Activated naive CD4-positive, alpha-beta T cell treated with anti-CD3 and anti-CD28 coated beads, Interleukin-2, amount 10 ng/mL, durations not matched to agents 7 days and 5 days (primary cell): ENCODE measurements around the gene ADNP2.

ENCODE experiments used
- CTCF ChIA-PET: fragments of 350-600 bp; sonication (Branson Sonifier 250); formaldehyde crosslinking; loops from one replicate; lab custom pipeline; 2021; ENCODE audit warnings: antibody characterized with exemption; lab: Charles Lee
- DNase-seq: peaks from one replicate; pipeline ENCODE4 v3.0.0-alpha.2; 2020
- H3K27ac Mint-ChIP-seq: one replicate; pipeline ENCODE4 v1.8.0; 2021; ENCODE audit warnings: mild to moderate bottlenecking, moderate library complexity, mixed read lengths
- H3K27me3 Mint-ChIP-seq: one replicate; pipeline ENCODE4 v1.8.0; 2021; ENCODE audit warnings: mild to moderate bottlenecking, mixed read lengths
- H3K36me3 Mint-ChIP-seq: one replicate; pipeline ENCODE4 v1.8.0; 2021; ENCODE audit warnings: mixed read lengths
- H3K4me1 Mint-ChIP-seq: one replicate; pipeline ENCODE4 v1.8.0; 2021; ENCODE audit warnings: mixed read lengths
- H3K4me3 Mint-ChIP-seq: one replicate; pipeline ENCODE4 v1.8.0; 2021; ENCODE audit warnings: mild to moderate bottlenecking, moderate library complexity, mixed read lengths
- H3K9me3 Mint-ChIP-seq: one replicate; pipeline ENCODE4 v1.8.0; 2021; ENCODE audit warnings: mixed read lengths

ADNP2 gene

GRCh38 chr18:80108739-80109675 lies at the start of gene ADNP2:
ADNP2 (plus strand) TSS chr18:80109262; CDS start chr18:80117543, 8,281 bp downstream.
- CTCF ChIA-PET = interaction anchor here (1.1 kb wide), 1 partner anchor 49 kb away, joined by 4 read pairs; no protein-coding TSS in a partner anchor
- Mint-ChIP-seq H3K4me3 (peak within 1 kb of the TSS; percentile 77), H3K36me3 (peaks cover 11% of the 10 kb centered on the region), H3K27ac (peak within 1 kb of the TSS; percentile 89), H3K9me3 (no peaks in the 10 kb centered on the region), H3K4me1 (peaks cover 23% of the 10 kb centered on the region), H3K27me3 (peaks cover 12% of the 10 kb centered on the region)
- peak; percentile 91 for DNase-seq

DNA sequence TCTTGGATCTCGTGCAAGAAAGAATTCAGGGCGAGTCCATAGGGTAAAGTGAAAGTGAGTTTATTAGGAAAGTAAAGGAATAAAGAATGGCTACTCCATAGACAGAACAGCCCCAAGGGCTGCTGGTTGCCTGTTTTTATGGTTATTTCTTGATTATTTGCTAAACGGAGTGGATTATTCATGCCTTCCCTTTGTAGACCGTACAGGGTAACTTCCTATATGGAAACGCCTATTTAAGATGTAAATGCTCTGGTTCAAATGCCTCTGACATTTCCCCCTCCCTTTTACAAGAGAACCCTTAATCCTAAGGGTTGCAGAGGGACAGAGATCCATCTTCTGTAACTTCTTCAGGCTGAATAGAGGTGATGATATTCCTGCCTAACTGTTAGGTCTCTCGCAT lies 49.1 kb upstream of the ADNP2 start:
- no peak for DNase-seq
- H3K27me3 Mint-ChIP-seq = no peaks in the 10 kb centered on the region
- no peak overlapping the region for H3K27ac Mint-ChIP-seq
- H3K36me3 Mint-ChIP-seq = peaks cover 1% of the 10 kb centered on the region
- CTCF ChIA-PET = no interaction called here
- no peaks in the 10 kb centered on the region for H3K4me1 Mint-ChIP-seq
- peaks cover 45% of the 10 kb centered on the region for H3K9me3 Mint-ChIP-seq
- H3K4me3 Mint-ChIP-seq = no peak overlapping the region

DNA sequence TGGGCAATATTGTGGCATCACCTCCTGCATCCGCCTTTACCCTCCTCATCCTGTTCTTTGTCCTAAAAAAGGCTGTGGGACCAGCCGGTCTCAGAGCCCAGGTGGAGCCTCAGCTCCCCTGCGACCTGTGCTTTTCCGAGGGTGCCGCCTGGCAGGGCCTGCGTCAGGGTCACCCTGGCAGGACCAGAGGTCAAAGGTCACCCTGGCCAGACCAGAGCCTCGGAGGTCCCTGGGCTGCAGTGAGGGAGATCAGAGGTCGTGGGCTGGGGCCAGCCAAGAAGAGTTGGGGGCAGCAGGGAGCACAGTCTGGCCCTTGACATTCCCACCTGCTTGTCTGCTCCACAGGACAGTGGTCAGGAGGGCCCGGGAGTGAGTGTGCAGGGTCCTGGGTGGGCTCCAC lies 43.4 kb upstream of the ADNP2 start:
- Mint-ChIP-seq H3K27me3 (no peaks in the 10 kb centered on the region), H3K27ac (no peak overlapping the region), H3K36me3 (peaks cover 1% of the 10 kb centered on the region), H3K4me3 (no peak overlapping the region), H3K4me1 (no peaks in the 10 kb centered on the region), H3K9me3 (peaks cover 11% of the 10 kb centered on the region)
- CTCF ChIA-PET = no interaction called here
- no peak for DNase-seq

GRCh38 chr18:80067321-80067720 lies 41.7 kb upstream of the ADNP2 start:
- H3K9me3 Mint-ChIP-seq = peaks cover 2% of the 10 kb centered on the region
- DNase-seq = no peak
- no peak overlapping the region for H3K27ac Mint-ChIP-seq
- CTCF ChIA-PET = no interaction called here
- no peaks in the 10 kb centered on the region for H3K36me3 Mint-ChIP-seq
- H3K4me1 Mint-ChIP-seq = no peaks in the 10 kb centered on the region
- H3K4me3 Mint-ChIP-seq = no peak overlapping the region
- H3K27me3 Mint-ChIP-seq = no peaks in the 10 kb centered on the region

DNA sequence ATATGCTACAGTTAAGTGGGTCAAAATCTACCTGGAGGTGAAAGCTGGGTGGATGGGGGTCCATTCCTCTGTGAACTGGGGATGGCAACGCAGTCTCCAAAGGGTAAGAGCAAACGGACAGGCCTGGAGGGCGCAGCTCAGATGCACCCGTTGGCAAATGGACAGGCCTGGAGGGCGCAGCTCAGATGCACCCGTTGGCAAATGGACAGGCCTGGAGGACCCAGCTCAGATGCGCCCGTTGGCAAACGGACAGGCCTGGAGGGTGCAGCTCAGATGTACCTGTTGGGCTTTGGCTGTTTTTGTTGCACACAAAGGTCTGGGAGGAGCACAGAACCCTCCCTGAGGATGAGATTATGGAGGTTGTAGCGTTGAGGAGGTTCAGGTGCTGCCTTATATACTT lies 41.2 kb upstream of the ADNP2 start:
- Mint-ChIP-seq H3K4me3 (no peak overlapping the region), H3K36me3 (no peaks in the 10 kb centered on the region), H3K9me3 (no peaks in the 10 kb centered on the region), H3K4me1 (no peaks in the 10 kb centered on the region), H3K27ac (no peak overlapping the region), H3K27me3 (no peaks in the 10 kb centered on the region)
- DNase-seq = no peak
- CTCF ChIA-PET = no interaction called here

DNA sequence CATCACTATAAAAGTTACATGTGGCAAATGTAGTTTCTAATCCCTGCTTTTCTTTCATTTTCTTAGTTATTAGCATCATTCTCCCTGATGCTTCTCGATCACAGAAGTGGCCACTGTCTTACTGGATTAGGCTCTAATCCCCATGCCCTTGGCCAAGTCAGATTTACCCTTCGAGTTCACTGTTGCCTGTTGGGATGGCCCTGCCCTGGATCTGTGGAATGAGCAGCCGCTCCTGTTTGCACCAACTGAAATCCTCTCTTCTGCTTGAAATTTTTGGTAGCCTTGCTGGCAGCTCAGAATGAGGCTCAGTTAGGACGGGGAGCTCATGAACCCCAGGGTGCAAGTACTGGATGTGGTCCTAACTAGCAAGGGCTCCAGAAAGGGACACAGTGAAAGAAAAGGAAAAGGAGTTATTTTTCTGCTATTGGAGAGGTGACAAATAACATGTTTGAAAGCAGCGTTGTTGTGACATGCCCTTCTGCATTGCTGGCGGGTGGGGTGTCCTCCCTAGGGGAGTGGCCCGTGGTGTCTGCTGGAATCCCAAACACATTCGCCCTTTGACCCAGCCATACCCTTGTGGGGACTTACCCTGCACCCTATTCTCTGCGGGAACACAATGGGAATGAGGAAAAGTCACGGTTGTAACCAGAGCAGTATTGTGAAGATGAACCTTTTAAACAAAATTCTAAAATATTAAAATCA lies 40.3 kb upstream of the ADNP2 start:
- no peak for DNase-seq
- Mint-ChIP-seq H3K4me1 (no peaks in the 10 kb centered on the region), H3K9me3 (no peaks in the 10 kb centered on the region), H3K27ac (no peak overlapping the region), H3K27me3 (no peaks in the 10 kb centered on the region), H3K4me3 (no peak overlapping the region), H3K36me3 (no peaks in the 10 kb centered on the region)
- CTCF ChIA-PET = no interaction called here

- Mint-ChIP-seq H3K4me1 (no peaks in the 10 kb centered on the region), H3K4me3 (no peak overlapping the region), H3K9me3 (no peaks in the 10 kb centered on the region), H3K27me3 (no peaks in the 10 kb centered on the region), H3K27ac (no peak overlapping the region), H3K36me3 (no peaks in the 10 kb centered on the region)
- CTCF ChIA-PET = no interaction called here
- no peak for DNase-seq
These were observed 38.2 kb upstream of the ADNP2 start for GRCh38 chr18:80070825-80071224.

DNA sequence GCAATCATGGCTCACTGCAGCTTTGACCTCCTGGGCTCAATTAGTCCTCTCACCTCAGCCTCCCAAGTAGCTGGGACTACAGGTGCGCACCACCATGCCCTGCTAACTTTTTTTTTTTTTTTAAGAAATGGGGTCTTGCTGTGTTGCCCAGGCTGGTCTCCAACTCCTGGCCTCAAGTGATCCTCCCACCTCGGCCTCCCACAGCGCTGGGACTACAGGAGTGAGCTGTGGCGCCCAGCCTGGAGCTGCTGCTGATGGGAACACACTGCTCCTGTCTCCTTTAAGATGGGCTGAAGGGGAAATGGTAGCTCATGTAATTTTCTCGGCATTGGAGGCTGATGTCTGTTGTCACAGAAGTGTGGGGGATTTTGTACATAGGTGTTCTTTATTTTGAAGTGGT lies 34.9 kb upstream of the ADNP2 start:
- Mint-ChIP-seq H3K27ac (no peak overlapping the region), H3K36me3 (no peaks in the 10 kb centered on the region), H3K4me1 (no peaks in the 10 kb centered on the region), H3K9me3 (no peaks in the 10 kb centered on the region), H3K4me3 (no peak overlapping the region), H3K27me3 (no peaks in the 10 kb centered on the region)
- no peak for DNase-seq
- CTCF ChIA-PET = interaction anchor here (1.2 kb wide), 1 partner anchor 14 kb away, joined by 4 read pairs; no protein-coding TSS in a partner anchor

- Mint-ChIP-seq H3K9me3 (no peaks in the 10 kb centered on the region), H3K4me1 (no peaks in the 10 kb centered on the region), H3K27me3 (no peaks in the 10 kb centered on the region), H3K4me3 (no peak overlapping the region), H3K36me3 (no peaks in the 10 kb centered on the region), H3K27ac (no peak overlapping the region)
- CTCF ChIA-PET = interaction anchor here (1.2 kb wide), 1 partner anchor 14 kb away, joined by 4 read pairs; no protein-coding TSS in a partner anchor
- DNase-seq = no peak
These were observed 34.4 kb upstream of the ADNP2 start for GRCh38 chr18:80074697-80075096.

DNA sequence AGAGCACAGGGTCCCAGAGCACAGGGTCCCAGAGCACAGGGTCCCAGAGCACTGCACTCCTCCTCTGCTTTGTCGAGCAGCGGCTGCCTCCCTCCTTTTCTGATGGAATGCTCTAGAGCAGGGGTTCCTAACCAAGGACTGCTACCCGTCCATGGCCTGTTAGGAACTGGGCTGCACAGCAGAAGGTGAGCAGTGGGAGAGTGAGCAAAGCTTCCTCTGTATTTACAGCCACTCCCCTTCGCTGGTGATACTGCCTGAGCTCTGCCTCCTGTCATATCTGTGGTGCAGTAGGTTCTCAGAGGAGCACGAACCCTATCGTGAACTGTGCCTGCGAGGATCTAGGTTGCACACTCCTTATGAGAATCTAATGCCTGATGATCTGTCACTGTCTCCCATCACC lies 33.1 kb upstream of the ADNP2 start:
- Mint-ChIP-seq H3K4me3 (no peak overlapping the region), H3K27ac (no peak overlapping the region), H3K27me3 (peaks cover 5% of the 10 kb centered on the region), H3K9me3 (no peaks in the 10 kb centered on the region), H3K36me3 (no peaks in the 10 kb centered on the region), H3K4me1 (no peaks in the 10 kb centered on the region)
- DNase-seq = no peak
- CTCF ChIA-PET = no interaction called here

DNA sequence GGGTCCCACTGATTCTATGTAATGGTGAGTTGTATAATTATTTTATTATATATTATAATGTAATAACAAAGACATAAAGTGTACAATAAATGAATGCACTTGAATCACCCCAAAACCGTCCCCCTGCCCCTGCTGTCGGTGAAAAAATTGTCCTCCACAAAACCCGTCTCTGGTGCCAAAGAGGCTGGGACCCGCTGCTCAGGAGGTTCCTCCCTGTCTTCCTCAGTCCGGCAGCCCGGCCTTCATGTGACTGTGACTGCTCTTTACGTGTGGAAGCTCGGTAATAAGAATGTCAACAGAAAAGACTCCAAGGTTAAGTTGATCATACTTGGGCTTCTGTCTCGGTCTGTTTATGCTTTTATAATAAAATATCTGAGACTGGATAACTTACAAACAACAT lies 32.7 kb upstream of the ADNP2 start:
- CTCF ChIA-PET = no interaction called here
- Mint-ChIP-seq H3K36me3 (no peaks in the 10 kb centered on the region), H3K4me3 (no peak overlapping the region)

DNA sequence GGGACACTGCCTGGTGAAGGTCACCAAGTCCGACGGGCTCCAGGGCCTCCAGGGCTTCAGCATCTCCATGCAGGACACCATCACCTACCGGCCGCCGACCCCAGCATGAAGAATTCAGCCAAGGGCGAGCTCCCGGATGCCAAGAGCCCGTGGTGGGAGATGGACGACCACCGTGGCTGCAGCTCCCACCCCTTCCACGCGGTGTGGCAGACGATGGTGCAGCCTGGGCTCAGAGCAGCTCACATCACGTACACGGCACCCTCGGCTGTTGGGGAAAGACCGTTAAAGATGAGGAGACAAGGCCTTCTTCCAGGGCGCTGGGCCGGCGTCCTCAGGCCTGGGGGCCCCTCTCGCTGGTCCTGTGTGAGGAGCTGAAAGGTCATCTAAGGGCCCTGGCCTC lies 31.2 kb upstream of the ADNP2 start:
- Mint-ChIP-seq H3K36me3 (no peaks in the 10 kb centered on the region), H3K4me1 (no peaks in the 10 kb centered on the region), H3K4me3 (no peak overlapping the region), H3K9me3 (no peaks in the 10 kb centered on the region), H3K27me3 (peaks cover 11% of the 10 kb centered on the region), H3K27ac (no peak overlapping the region)
- DNase-seq = no peak
- CTCF ChIA-PET = no interaction called here

More for the DNA sequence above, 32.7 kb upstream of the ADNP2 start:
- no peak for DNase-seq
- Mint-ChIP-seq H3K27me3 (peaks cover 9% of the 10 kb centered on the region), H3K27ac (no peak overlapping the region), H3K4me1 (no peaks in the 10 kb centered on the region), H3K9me3 (no peaks in the 10 kb centered on the region)

DNA sequence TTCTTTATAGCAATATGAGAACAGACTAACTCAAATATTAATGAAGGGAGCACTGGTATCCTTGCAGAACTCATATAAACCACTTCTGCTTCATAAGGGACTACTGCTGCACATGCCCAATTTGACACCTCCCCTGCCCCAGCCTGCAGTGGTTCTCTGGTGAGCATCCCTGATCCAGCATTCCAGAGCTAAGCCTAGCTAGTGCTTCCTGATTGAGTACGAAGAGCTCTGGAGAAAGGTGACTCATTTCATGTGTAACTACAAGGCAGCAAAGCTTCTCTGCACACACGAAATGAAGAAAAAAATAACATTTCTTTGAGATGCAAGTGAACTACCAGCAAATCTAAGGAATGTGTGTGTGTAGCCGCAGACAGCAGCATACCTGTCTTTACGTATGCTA lies 22.8 kb upstream of the ADNP2 start:
- Mint-ChIP-seq H3K27ac (no peak overlapping the region), H3K36me3 (no peaks in the 10 kb centered on the region), H3K4me3 (no peak overlapping the region), H3K27me3 (peaks cover 9% of the 10 kb centered on the region), H3K4me1 (no peaks in the 10 kb centered on the region), H3K9me3 (peaks cover 14% of the 10 kb centered on the region)
- no peak for DNase-seq
- CTCF ChIA-PET = no interaction called here

- no peak overlapping the region for H3K4me3 Mint-ChIP-seq
These were observed 21.0 kb upstream of the ADNP2 start for GRCh38 chr18:80088036-80088435.

More at GRCh38 chr18:80088036-80088435, 21.0 kb upstream of the ADNP2 start:
- no peak for DNase-seq
- H3K4me1 Mint-ChIP-seq = no peaks in the 10 kb centered on the region
- CTCF ChIA-PET = interaction anchor here (0.8 to 1.1 kb wide), 2 partner anchors 14 to 191 kb away, joined by 3 to 4 read pairs; no protein-coding TSS in a partner anchor
- peaks cover 6% of the 10 kb centered on the region for H3K27me3 Mint-ChIP-seq
- H3K9me3 Mint-ChIP-seq = peaks cover 14% of the 10 kb centered on the region
- H3K36me3 Mint-ChIP-seq = no peaks in the 10 kb centered on the region
- H3K27ac Mint-ChIP-seq = no peak overlapping the region
